Left ventricle myocardium inferior (tissue), 1 donor: Measurements from ENCODE around the gene STARD13. TPM values are rescaled to one million over a fixed set of nuclear protein-coding genes. Genes with fewer than 3 reads are reported as not detected.

Experiments
- DNase-seq: peaks from one replicate; pipeline ENCODE4 v3.0.0-alpha.2; 2020
- H3K27ac ChIP-seq: fragments of 200-600 bp; replicated peaks from 2 replicates; pipeline ENCODE4 v1.8.0; 2021
- H3K27me3 ChIP-seq: fragments of 200-600 bp; 2 replicates; pipeline ENCODE4 v1.8.0; 2021; ENCODE audit warnings: low read depth
- H3K36me3 ChIP-seq: fragments of 200-600 bp; 2 replicates; pipeline ENCODE4 v1.8.0; 2021
- H3K4me1 ChIP-seq: fragments of 200-600 bp; 2 replicates; pipeline ENCODE4 v1.8.0; 2021
- H3K4me3 ChIP-seq: fragments of 200-600 bp; 2 replicates; pipeline ENCODE4 v1.8.0; 2021; ENCODE audit warnings: mild to moderate bottlenecking, moderate library complexity
- H3K9me3 ChIP-seq: fragments of 200-600 bp; replicated peaks from 2 replicates; pipeline ENCODE4 v1.8.0; 2021
- intact Hi-C: fragments of 100-400 bp; cut with micrococcal nuclease; formaldehyde crosslinking; loops from one replicate; pipeline ENCODE4 v1.11.0; 2022
- total RNA-seq: library from RNA; stranded (reverse); fragmentation: NEBNext Ultra II Directional; extraction: Animal tissue kit (Norgen Biotek cat#: 25700); gene quantifications from one replicate; pipeline ENCODE4 v1.2.1, GENCODE V29; 2021
- TF ChIP-seq, protein P1 (sequence below): fragments of 200-600 bp; IDR thresholded peaks from 2 replicates; pipeline ENCODE4 v1.8.0; 2021; ENCODE audit warnings: antibody characterized with exemption, mild to moderate bottlenecking, borderline replicate concordance
- donor health status: DM: no; HTN: yes; CAD: no; lungs with severe emphysema.

STARD13 gene
- total RNA-seq, 1 donor from 2014 or later, result 29.9 TPM

DNA sequence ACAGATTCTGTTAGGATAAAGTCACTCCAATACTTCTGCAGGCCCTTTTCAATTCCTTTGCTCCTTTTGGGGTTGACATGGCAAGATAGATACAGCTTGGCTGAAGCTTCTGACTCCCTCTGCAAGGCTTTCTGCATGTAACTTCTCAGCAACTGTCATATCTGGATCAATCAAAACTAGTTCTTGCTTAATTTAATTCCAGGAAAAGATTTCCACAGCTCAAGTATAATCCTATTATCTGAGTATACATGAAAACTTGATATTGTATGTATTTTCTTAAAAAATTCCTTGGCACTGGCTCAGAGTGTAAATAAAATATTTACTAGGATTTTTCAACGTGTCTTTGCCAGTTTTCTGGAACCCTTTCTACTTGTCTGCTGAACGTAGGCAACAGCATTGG lies 109.6 kb downstream of the STARD13 start:
- H3K4me1 ChIP-seq, result peaks cover 78% of the 10 kb centered on the region
- intact Hi-C loops, result no loop called here
- TF ChIP-seq, protein P1, sequence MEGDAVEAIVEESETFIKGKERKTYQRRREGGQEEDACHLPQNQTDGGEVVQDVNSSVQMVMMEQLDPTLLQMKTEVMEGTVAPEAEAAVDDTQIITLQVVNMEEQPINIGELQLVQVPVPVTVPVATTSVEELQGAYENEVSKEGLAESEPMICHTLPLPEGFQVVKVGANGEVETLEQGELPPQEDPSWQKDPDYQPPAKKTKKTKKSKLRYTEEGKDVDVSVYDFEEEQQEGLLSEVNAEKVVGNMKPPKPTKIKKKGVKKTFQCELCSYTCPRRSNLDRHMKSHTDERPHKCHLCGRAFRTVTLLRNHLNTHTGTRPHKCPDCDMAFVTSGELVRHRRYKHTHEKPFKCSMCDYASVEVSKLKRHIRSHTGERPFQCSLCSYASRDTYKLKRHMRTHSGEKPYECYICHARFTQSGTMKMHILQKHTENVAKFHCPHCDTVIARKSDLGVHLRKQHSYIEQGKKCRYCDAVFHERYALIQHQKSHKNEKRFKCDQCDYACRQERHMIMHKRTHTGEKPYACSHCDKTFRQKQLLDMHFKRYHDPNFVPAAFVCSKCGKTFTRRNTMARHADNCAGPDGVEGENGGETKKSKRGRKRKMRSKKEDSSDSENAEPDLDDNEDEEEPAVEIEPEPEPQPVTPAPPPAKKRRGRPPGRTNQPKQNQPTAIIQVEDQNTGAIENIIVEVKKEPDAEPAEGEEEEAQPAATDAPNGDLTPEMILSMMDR, result no peak
- H3K27ac ChIP-seq, result peak overlapping the region; percentile 7
- no peaks in the 10 kb centered on the region for H3K9me3 ChIP-seq
- no peak overlapping the region for H3K4me3 ChIP-seq
- DNase-seq, result no peak
- peaks cover 10% of the 10 kb centered on the region for H3K36me3 ChIP-seq
- H3K27me3 ChIP-seq, result no peaks in the 10 kb centered on the region

DNA sequence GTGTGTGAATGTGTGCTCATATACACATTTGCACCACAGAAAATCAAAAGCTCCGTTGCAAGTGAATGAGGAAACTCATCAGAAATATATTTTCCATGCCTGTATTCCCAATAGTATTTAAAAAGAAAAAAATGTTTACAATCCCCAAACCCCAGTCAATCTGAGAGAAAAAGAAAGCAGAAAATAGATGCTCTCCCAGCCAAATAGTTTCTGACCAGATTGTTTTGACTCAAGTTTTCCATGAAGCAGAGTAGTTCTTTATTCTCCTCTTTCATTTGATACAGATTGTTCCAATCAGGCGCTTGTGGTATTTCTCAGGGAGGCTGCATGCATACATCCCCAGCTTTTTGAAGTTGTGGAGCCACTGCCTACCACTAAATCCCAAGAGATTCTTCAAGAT lies 110.6 kb downstream of the STARD13 start:
- peak overlapping the region; percentile 24 for H3K27ac ChIP-seq
- intact Hi-C loops, result no loop called here
- TF ChIP-seq, protein P1, result no peak
- no peak overlapping the region for H3K4me3 ChIP-seq
- H3K9me3 ChIP-seq, result no peaks in the 10 kb centered on the region
- no peaks in the 10 kb centered on the region for H3K27me3 ChIP-seq
- peaks cover 74% of the 10 kb centered on the region for H3K4me1 ChIP-seq
- peaks cover 10% of the 10 kb centered on the region for H3K36me3 ChIP-seq
- no peak for DNase-seq

DNA sequence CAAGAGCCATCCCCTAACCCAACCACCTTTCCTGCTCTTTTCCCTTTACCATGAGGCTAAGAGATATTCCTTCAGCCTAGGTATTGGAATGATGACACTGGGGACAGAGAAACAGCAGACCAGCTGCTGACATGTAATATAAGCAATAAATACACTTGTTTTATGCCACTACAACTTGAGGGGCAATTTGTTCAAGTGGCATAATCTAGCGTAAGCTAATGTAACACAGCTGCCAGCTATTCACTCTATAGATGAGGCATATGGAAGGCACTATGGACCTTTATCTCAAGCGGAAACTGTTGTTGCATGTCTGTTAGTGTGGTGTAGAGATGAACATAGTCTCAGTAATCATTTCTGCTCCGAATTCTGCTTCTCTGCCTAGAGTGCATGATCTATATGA lies 111.1 kb downstream of the STARD13 start:
- Histone ChIP-seq H3K9me3 (no peaks in the 10 kb centered on the region), H3K27ac (peak overlapping the region; percentile 24), H3K4me3 (no peak overlapping the region), H3K4me1 (peaks cover 74% of the 10 kb centered on the region), H3K27me3 (no peaks in the 10 kb centered on the region), H3K36me3 (peaks cover 6% of the 10 kb centered on the region)
- TF ChIP-seq, protein P1, result no peak
- no peak for DNase-seq
- intact Hi-C loops, result no loop called here

DNA sequence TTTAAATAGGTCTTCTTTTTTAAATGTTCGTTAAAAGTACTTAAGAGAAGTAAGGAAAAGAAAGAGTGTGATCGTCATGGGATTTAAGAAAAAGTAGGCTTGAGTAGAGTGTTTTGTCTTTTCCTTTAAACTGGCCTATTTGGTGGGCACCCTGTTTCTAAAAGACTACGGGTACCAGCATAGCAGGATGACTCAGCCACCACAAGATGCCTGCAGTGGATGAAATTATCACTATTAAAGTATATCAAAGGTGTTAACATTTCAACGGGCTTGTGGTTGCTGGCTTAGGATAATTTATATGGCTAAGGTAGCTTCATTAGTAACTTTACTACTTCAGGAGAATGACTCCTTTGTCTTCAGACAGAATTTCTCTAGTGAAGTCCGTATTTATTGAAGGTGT lies 112.6 kb downstream of the STARD13 start:
- TF ChIP-seq, protein P1, result no peak
- Histone ChIP-seq H3K27me3 (no peaks in the 10 kb centered on the region), H3K36me3 (peaks cover 5% of the 10 kb centered on the region), H3K4me3 (no peak overlapping the region), H3K9me3 (no peaks in the 10 kb centered on the region), H3K27ac (peak overlapping the region; percentile 47), H3K4me1 (peaks cover 75% of the 10 kb centered on the region)
- intact Hi-C loops, result no loop called here
- no peak for DNase-seq

- TF ChIP-seq, protein P1, result no peak
- H3K4me1 ChIP-seq, result peaks cover 80% of the 10 kb centered on the region
- no peaks in the 10 kb centered on the region for H3K9me3 ChIP-seq
- peak overlapping the region; percentile 47 for H3K27ac ChIP-seq
- intact Hi-C loops, result no loop called here
- H3K36me3 ChIP-seq, result peaks cover 6% of the 10 kb centered on the region
- no peak for DNase-seq
- no peak overlapping the region for H3K4me3 ChIP-seq
- H3K27me3 ChIP-seq, result no peaks in the 10 kb centered on the region
These were observed 113.2 kb downstream of the STARD13 start for GRCh38 chr13:33172400-33172799.
